HG02884 (cell line): ENCODE measurements around the gene KRTAP2-1.
"Not testable (repeated sequence)": the region's sequence is repeated elsewhere in the genome, so short reads cannot be mapped to it uniquely, and the experiment has no call there.

Experiments
- ATAC-seq: cut with Tn5 transposase; IDR thresholded peaks from one replicate; pipeline ENCODE4 v1.9.1; 2021; ENCODE audit warnings: mild to moderate bottlenecking, moderate library complexity; ENCODE audit not compliant: unreplicated experiment

Gene KRTAP2-1

DNA sequence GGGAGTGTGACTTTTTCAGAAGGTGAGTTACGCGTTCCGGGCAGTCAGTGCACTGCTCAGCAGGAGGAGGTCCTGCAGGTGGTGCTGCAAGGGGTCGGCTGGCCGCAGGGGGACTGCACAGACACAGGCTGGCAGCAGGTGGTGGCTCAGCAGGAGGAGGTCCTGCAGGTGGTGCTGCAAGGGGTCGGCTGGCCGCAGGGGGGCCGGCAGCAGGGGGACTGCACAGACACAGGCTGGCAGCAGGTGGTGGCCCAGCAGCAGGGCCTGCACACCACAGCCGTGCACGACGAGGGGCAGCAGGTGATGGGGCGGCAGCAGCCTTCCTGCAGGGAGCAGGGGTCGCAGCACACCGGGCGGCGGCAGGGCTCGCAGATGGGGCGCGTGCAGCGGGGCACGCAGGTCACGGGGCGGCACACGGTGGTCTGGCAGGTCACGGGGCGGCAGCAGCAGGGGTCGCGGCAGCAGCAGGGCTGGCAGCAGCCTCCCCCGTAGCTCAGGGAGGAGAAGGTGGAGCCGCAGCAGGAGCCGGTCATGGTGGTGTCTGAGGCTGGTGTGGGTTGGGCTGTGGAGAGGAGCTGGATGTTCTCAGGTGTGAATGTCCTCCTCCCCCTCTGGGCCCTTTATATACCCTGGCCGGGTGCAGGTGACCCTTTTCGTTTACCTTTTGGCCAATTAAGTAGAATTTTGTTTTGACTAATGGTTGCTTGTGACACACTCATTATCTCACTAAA, at the start of gene KRTAP2-1:
TSS of gene KRTAP2-1 (minus strand) at position 582 of the 731 bp plus-strand sequence. CDS start at position 533, 49 bp downstream.
- not testable (repeated sequence) for ATAC-seq

DNA sequence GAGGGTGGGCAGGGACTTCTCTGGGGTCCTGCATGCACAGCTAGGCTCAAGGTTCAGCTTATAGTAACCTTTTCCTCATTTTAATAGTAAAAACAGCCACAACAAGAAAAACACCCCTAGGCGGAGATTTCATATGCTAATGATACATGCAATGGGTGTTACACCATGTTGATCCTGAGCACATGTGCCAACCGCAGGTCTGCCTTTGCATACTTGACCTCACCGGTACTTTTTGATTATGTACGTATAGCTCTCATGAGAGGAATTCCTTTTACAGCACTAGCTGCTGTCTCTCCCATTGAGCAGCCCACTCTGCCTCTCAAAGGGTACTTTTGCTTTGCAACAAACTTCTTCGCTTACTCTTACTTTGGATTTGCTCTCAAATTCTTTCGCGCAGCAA, 48.9 kb upstream of the KRTAP2-1 start:
- ATAC-seq = no peak

- ATAC-seq = not testable (repeated sequence)
Measured at GRCh38 chr17:41088760-41089352, 41.7 kb upstream of the KRTAP2-1 start.

DNA sequence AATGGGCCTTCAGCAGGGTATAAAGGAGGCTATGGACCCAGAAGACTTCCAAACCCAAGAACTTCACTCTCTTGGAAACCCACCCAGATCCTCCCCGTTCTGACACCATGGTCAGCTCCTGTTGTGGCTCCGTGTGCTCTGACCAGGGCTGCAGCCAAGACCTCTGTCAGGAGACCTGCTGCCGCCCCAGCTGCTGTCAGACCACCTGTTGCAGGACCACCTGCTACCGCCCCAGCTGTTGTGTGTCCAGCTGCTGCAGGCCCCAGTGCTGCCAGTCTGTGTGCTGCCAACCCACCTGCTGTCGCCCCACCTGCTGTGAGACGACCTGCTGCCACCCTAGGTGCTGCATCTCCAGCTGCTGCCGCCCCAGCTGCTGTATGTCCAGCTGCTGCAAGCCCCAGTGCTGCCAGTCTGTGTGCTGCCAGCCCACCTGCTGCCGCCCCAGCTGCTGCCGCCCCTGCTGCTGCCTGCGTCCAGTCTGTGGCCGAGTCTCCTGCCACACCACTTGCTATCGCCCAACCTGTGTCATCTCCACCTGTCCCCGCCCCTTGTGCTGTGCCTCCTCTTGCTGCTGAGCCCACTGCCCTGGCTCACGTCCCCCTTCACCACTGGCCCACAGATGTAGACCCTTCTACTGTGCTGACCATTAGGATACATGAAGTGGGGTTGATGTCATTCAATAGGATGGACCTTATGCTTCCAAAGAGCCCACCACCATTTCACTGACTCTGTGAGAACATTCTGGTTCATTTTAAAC, 37.2 kb upstream of the KRTAP2-1 start, which contains the start of gene KRTAP4-7:
TSS of gene KRTAP4-7 (plus strand) at position 51 of the 757 bp plus-strand sequence. CDS start at position 108, 57 bp downstream.
- ATAC-seq = not testable (repeated sequence)

DNA sequence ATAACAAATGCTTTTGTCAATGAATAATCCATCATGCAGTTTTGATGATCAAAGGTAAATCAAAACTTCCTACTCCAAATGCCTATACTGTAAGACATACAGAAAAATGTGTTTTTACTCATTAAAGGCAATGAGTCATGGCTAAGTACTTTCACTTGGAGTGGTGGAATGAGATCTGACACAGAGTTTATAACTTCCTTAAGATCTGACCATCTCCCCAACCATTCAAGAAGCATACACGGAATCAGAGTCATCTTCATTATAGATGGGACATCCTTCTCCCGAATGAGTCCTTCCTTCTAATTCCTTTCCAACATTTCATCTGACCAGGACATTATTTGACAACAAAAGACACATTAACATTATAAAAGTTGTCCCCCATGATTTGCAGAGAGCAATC, 36.3 kb upstream of the KRTAP2-1 start:
- not testable (repeated sequence) for ATAC-seq

- no peak for ATAC-seq
Measured at GRCh38 chr17:41082626-41083025, 35.5 kb upstream of the KRTAP2-1 start.

DNA sequence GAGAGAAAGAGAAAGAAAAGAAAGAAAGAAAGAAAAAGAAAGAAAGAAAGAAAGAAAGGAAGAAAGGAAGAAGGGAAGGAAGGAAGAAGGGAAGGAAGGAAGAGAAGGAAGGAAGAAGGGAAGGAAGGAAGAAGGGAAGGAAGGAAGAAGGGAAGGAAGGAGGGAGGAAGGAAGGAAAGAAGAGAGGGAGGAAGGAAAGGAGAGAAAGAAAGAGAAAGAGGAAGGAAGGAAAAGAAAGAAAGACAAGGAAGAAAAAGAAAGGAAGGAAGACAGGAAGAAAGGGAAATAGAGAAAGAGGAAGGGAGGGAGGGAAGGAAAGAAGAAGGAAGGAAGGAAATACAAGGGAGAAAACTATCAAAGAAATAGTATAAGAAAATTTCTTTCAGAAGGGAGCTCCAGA, 29.7 kb upstream of the KRTAP2-1 start:
- no peak for ATAC-seq

- ATAC-seq = no peak
Measured at GRCh38 chr17:41073676-41074075, 26.6 kb upstream of the KRTAP2-1 start.

DNA sequence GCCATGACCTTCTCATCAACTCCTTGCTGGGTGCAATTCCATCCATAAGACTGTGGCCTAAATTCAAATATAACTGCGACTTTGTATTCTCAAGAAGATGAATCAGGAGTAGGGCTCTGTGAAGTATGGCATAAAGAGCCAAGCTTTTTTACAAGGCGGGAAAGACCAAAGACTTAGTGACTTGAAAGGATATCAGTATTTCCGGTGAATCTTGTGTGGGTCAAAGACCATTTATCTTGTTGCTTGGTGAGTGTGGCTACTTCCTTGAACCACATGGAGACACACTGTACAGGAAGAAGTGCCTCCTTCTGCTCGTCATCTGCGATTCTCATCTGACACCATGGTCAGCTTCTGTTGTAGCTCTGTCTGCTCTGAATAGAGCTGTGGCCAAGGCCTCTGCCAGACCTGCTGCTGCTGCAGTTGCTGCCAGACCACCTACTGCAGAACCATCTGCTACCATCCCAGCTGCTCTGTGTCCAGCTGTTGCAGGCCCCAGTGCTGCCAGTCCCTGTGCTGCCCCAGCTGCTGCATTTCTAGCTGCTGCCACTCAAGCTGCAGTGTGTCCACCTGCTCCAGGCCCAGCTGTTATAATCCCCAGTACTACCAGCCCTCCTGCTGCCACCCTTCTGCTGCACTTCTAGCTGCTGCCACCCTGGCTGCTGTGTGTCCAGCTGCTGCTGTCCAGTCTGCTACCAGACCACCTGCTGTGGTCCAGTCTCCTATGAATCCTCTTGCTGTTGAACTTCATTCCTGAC, 24.7 kb upstream of the KRTAP2-1 start:
- no peak for ATAC-seq

- ATAC-seq = no peak
Measured at GRCh38 chr17:41069031-41069430, 21.9 kb upstream of the KRTAP2-1 start.

DNA sequence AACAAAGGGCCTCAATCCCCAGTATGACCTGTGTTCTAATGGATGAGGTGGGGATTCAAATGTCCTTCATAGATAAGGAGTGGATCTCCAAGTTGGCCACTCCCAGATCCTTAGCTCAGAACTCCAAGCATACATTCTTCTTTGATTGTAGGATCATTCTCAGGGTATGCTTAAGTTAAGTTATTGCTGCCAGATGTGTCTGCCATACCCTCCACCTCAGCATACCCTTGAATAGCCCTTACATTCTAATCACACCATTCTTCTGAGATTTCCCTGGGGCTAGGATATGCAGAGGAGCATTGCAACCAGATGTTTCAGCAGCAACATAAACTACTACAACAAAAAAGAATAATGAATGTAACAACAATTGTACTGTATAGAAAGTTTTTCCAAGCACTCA, 20.2 kb upstream of the KRTAP2-1 start:
- no peak for ATAC-seq

DNA sequence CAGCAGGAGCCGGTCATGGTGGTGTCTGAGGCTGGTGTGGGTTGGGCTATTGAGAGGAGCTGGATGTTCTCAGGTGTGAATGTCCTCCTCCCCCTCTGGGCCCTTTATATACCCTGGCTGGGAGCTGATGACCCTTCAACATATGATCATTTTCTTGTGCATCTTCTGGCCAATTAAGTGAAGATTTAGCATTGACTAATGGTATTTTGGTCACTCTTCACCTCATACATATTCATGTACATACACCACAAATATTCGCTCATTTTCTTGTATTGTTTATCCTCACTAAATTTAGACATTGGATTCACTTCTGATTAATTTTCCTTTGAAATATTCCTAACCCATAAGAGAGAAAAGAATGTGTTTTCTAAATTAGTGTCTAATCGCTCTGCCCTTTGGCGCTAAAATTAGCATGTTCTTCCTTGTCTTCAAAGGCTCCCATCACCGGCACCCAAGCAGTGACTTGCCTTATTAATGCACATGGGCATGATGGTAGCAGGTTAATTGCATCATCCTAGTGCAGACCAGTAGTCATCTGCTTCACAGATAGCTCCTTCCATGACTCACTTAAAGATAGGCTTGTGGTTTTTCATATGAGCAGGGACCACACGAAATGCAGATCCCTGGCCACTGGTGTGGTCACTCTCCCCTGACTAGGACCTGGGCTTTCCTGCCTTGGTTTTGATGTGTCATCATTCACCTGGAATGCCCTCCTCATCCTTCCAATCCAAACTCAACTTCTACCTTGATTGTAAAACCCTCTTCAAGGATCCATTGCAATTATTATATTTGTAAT, 18.9 kb upstream of the KRTAP2-1 start, which contains the start of gene KRTAP2-4:
TSS of gene KRTAP2-4 (minus strand) at position 51 of the 796 bp plus-strand sequence. CDS start at position 17, 34 bp downstream.
- ATAC-seq = no peak

- ATAC-seq = not testable (repeated sequence)
Measured at GRCh38 chr17:41065016-41065689, 18.0 kb upstream of the KRTAP2-1 start.

DNA sequence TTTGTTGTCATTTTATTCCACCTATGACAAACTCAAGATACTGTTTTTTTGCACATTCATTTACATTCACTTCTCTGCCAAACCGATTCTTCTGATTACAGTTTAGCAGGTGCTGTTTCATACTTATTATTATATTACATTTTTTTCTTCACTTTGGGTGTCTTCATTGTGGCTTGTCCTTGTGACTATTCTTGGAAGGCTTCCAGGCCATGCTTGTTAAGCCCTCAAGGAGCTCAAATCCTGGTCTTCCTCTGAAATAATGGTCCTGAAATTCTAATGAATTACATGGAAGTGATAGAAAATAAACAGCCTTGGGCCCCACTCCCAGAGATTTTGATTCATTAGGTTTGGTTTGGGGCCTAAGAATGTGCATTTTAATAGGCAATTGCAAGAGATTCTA, 17.2 kb upstream of the KRTAP2-1 start:
- ATAC-seq = no peak

- ATAC-seq = no peak
Measured at GRCh38 chr17:41063449-41063848, 16.3 kb upstream of the KRTAP2-1 start.

- ATAC-seq = no peak
Measured at GRCh38 chr17:41061964-41062363, 14.8 kb upstream of the KRTAP2-1 start.

DNA sequence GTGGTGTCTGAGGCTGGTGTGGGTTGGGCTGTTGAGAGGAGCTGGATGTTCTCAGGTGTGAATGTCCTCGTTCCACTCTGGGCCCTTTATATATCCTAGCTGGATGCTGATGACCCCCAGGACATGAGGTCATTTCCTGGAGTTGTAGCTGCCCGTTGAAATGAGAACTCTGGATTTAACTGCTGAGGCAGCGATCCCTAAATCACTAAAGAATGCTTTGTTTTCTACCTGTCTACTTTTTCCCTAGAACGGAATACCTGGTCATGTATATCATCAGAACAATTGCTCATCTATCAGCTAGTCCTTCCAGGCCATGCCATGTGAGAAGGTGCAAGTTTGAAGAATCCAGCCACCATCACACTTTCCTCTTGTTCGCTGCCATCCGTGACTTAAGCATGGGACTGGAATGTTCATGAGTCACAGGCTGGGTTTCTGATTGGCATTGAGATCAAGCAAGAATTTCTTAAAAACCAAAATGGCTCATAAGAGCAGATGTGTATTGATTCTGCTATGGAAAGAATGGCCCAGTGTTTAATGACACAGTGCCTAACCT, 13.0 kb upstream of the KRTAP2-1 start, which contains the start of gene KRTAP2-3:
TSS of gene KRTAP2-3 (minus strand) at position 63 of the 553 bp plus-strand sequence. CDS start 64 bp downstream, outside the sequence.
- ATAC-seq = no peak

GRCh38 chr17:41059276-41060051, 12.3 kb upstream of the KRTAP2-1 start:
- not testable (repeated sequence) for ATAC-seq
